Activated CD4-positive, alpha-beta T cell treated with anti-CD3 and anti-CD28 coated beads, Interleukin-10, Interleukin-2, amounts not matched to agents 100 ng/mL and 50 ng/mL, durations not matched to agents 16 hours and 8 hours (primary cell): ENCODE results near the gene DDX17.

Source experiments
- DNase-seq: peaks from one replicate; pipeline ENCODE4 v3.0.0-alpha.2; 2020

The DDX17 gene

GRCh38 chr22:38464992-38465672, 41.0 kb downstream of the DDX17 start:
- DNase-seq: no peak

GRCh38 chr22:38462960-38463784, 42.9 kb downstream of the DDX17 start:
- DNase-seq: no peak

GRCh38 chr22:38461414-38462081, 44.6 kb downstream of the DDX17 start:
- peak; percentile 68 for DNase-seq

GRCh38 chr22:38461057-38461413, 45.1 kb downstream of the DDX17 start:
- no peak for DNase-seq

GRCh38 chr22:38460426-38460840, 45.7 kb downstream of the DDX17 start:
- no peak for DNase-seq

- no peak for DNase-seq
Measured at GRCh38 chr22:38456841-38457699, 49.0 kb downstream of the DDX17 start.

GRCh38 chr22:38456272-38456835, 49.8 kb downstream of the DDX17 start:
- no peak for DNase-seq

GRCh38 chr22:38455530-38456271, 50.4 kb downstream of the DDX17 start:
- no peak for DNase-seq

GRCh38 chr22:38455076-38455529, 51.0 kb downstream of the DDX17 start, which contains the start of gene KCNJ4:
TSS of gene KCNJ4 (minus strand) at chr22:38455199. CDS start at chr22:38428132, 27,067 bp downstream.
- no peak for DNase-seq

- no peak for DNase-seq
Measured at GRCh38 chr22:38454353-38455075, 51.6 kb downstream of the DDX17 start.

GRCh38 chr22:38453996-38454352, 52.1 kb downstream of the DDX17 start:
- no peak for DNase-seq

- no peak for DNase-seq
Measured at GRCh38 chr22:38453066-38453672, 52.9 kb downstream of the DDX17 start.

- no peak for DNase-seq
Measured at GRCh38 chr22:38452373-38453065, 53.6 kb downstream of the DDX17 start.

- DNase-seq: no peak
Measured at GRCh38 chr22:38451864-38452263, 54.2 kb downstream of the DDX17 start.

- no peak for DNase-seq
Measured at GRCh38 chr22:38451404-38451803, 54.7 kb downstream of the DDX17 start.

- no peak for DNase-seq
Measured at GRCh38 chr22:38450234-38450797, 55.8 kb downstream of the DDX17 start.

GRCh38 chr22:38449776-38450175, 56.3 kb downstream of the DDX17 start:
- no peak for DNase-seq

- no peak for DNase-seq
Measured at GRCh38 chr22:38448945-38449745, 57.0 kb downstream of the DDX17 start.
